Heart right ventricle (tissue), 16 donors: ENCODE measurements around the gene OCEL1. TPM values are rescaled to one million over a fixed set of nuclear protein-coding genes. Genes with fewer than 3 reads are reported as not detected.

Experiments
- ATAC-seq, 8 donors: fragments of 200-7000 bp; cut with Tn5 transposase; one replicate each; pipeline ENCODE4 v1.9.1; 2020; ENCODE audit warnings: mild to moderate bottlenecking in 8 of 8, moderate library complexity in 8 of 8, moderate number of reproducible peaks in 1 of 8
- DNase-seq, 2 donors: peaks; one replicate each; pipeline ENCODE4 v3.0.0-alpha.2; 2020
- H3K27ac ChIP-seq, 10 donors: fragments of 200-600 bp; sonication (generic) in 2 of 10; one replicate each; pipeline versions ENCODE4 v1.5.0 to v1.8.0; 2020 to 2022; ENCODE audit warnings: mild to moderate bottlenecking in 3 of 10
- H3K27me3 ChIP-seq, 7 donors: fragments of 200-600 bp; one replicate each; pipeline ENCODE4 v1.8.0; 2021 to 2022; ENCODE audit warnings: mild to moderate bottlenecking in 2 of 7
- H3K36me3 ChIP-seq, 9 donors: fragments of 200-600 bp; sonication (generic) in 1 of 9; one replicate each; pipeline versions ENCODE4 v1.5.0 to v1.8.0; 2020 to 2022; ENCODE audit warnings: mild to moderate bottlenecking in 2 of 9
- H3K4me1 ChIP-seq, 9 donors: fragments of 200-600 bp; sonication (generic) in 1 of 9; one replicate each; pipeline versions ENCODE4 v1.5.0 to v1.8.0; 2020 to 2022; ENCODE audit warnings: mild to moderate bottlenecking in 4 of 9
- H3K4me3 ChIP-seq, 10 donors: fragments of 200-600 bp; sonication (generic) in 2 of 10; one replicate each; pipeline versions ENCODE4 v1.5.0 to v1.8.0; 2020 to 2022; ENCODE audit warnings: mild to moderate bottlenecking in 7 of 10, moderate library complexity in 2 of 10
- H3K9me3 ChIP-seq, 11 donors: fragments of 200-600 bp in 10 of 11; sonication (generic) in 2 of 11; one replicate each; pipeline versions ENCODE4 v1.5.0 to v1.8.0; 2013 to 2022; ENCODE audit warnings: mild to moderate bottlenecking in 2 of 11, control low read depth in 1 of 11, moderate library complexity in 1 of 11
- WGBS, 2 donors: extraction: QIAGEN DNeasy Blood & Tissue Kit; methylation state at CpG; one replicate each; pipeline ENCODE4 v1.1.7; 2013; ENCODE audit warnings: inconsistent platforms in 1 of 2; 5-methylcytosine and 5-hydroxymethylcytosine counted together
- intact Hi-C, 10 donors: fragments of 100-400 bp; cut with DNase I; formaldehyde crosslinking; loops; one replicate each; pipeline versions ENCODE4 v1.11.1 to v1.14.2; 2022
- polyA plus RNA-seq, 2 donors: library from polyadenylated mRNA; stranded (reverse); fragments of 200-250 nt; gene quantifications; one replicate each; pipeline ENCODE4 v1.2.3, GENCODE V29; 2013
- total RNA-seq, 10 donors: library from RNA; stranded (reverse); fragmentation: NEBNext Ultra II Directional in 3 of 10; extraction: Animal tissue kit (Norgen Biotek cat#: 25700) in 3 of 10; gene quantifications; one replicate each; pipeline versions ENCODE4 v1.2.1 to v1.2.4, GENCODE V29; 2021 to 2023
- TF ChIP-seq, protein P1 (sequence below), 9 donors: fragments of 200-600 bp; sonication (generic) in 2 of 9; IDR thresholded peaks; one replicate each; pipeline versions ENCODE4 v1.5.0 to v1.8.0; 2021 to 2022; ENCODE audit warnings: antibody characterized with exemption in 9 of 9, mild to moderate bottlenecking in 5 of 9, moderate library complexity in 1 of 9
- donor health status: Arrhythmogenic right ventricular cardiomyopathy.
- donor health status: ischemic (EF 13 %, LVEDD 7.1; RV severe dilation, severe dysfunction).
- donor health status: healthy with polysubstance abuse.
- donor health status: DM: no; HTN: yes; CAD: no.
- donor health status: DM: no; HTN: no; CAD: no.
- donor health status: ischemic (EF 25% LVEDD 6.9; RV normal size, moderate dysfunction).
- donor health status: ischemic (EF 25% LVEDD 5.7; RV mildly dilated, moderate dysfunction).
- donor health status: healthy.
- donor health status: DM: yes; HTN: yes; CAD: no.
- donor health status: Ischemic cardiomyopathy.
- donor health status: ischemic (EF 35%, LVEDD 5.7; RV mildly dilated, moderate dysfunction).
- donor health status: nonischemic (EF 11% LVEDD 7.7; RV severe dilation, severe dysfunction).
- donor health status: DM: yes; HTN: yes; CAD: no.
- donor health status: PGD.
- donor health status: ischemic (EF 29% LVEDD 5.4; RV normal size, mild dysfunction).
- donor health status: nonischemic (EF 23%, LVEDD 6.1; RV moderate dilation, normal function).

The OCEL1 gene
- total and polyA plus RNA-seq, 12 donors: 7.2 to 47.4 (median 15.3) TPM

DNA sequence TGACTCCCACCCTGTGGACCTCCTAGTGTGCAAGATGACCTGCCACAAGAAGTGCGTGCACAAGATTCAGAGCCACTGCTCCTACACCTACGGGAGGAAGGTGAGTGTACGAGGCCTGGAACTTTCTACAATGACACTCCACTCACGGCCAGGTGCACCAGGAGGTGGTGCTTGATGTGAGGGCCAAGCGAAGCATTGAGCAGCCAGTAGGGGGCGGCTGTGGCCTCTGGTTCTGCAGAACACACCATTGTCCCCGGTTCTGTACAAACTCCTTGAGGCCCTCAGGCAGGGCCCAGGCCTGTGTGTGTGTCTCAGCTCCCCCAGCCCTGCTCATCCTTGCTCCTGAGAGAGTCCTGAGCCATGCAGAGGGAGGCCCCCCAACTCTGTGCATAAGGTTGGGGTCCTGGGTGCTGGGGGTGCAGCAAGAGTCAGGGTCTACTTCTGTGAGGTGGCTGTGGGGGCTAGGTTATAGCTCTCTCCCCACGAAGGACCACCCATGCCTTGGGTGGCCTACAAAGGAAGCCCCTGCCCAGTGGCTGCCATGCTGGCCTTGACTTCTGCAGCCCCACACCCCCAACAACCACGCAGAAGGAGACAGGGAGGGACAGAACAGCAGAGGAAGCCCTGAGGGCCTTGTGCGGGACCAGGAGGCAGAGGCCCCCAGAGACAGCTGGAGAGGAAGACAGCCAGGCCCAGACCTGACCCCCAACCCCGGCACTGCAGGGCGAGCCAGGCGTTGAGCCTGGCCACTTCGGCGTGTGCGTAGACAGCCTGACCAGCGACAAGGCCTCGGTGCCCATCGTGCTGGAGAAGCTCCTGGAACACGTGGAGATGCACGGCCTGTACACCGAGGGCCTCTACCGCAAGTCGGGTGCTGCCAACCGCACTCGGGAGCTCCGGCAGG, 20.5 kb upstream of the OCEL1 start:
- Histone ChIP-seq H3K9me3 (no peaks in the 10 kb centered on the region), H3K4me3 (no peak overlapping the region), H3K4me1 (no peaks in the 10 kb centered on the region), H3K36me3 (peaks cover 0 to 99% (median 35%) of the 10 kb centered on the region in 9 donors), H3K27ac (no peak overlapping the region), H3K27me3 (no peaks in the 10 kb centered on the region)
- DNase-seq (peak; percentile 37 to 64), ATAC-seq (peak in 7 of 8 donors; percentile 34 to 74 (median 54))
- TF ChIP-seq, protein P1, sequence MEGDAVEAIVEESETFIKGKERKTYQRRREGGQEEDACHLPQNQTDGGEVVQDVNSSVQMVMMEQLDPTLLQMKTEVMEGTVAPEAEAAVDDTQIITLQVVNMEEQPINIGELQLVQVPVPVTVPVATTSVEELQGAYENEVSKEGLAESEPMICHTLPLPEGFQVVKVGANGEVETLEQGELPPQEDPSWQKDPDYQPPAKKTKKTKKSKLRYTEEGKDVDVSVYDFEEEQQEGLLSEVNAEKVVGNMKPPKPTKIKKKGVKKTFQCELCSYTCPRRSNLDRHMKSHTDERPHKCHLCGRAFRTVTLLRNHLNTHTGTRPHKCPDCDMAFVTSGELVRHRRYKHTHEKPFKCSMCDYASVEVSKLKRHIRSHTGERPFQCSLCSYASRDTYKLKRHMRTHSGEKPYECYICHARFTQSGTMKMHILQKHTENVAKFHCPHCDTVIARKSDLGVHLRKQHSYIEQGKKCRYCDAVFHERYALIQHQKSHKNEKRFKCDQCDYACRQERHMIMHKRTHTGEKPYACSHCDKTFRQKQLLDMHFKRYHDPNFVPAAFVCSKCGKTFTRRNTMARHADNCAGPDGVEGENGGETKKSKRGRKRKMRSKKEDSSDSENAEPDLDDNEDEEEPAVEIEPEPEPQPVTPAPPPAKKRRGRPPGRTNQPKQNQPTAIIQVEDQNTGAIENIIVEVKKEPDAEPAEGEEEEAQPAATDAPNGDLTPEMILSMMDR (IDR thresholded peaks at IDR 0.05): peak; percentile 35 to 74 (median 65)
- intact Hi-C loops: loop anchor here in 8 of 10 donors (2.0 to 10.0 kb wide), 3 partner anchors 77 to 79 kb away; partner anchors contain the start of gene ANKLE1 (in 6 of the 8)
- WGBS, 2 donors: 83 to 85% methylated on average over 27 of the region's 27 CpGs

GRCh38 chr19:17206736-17207581, 19.1 kb upstream of the OCEL1 start:
- H3K36me3 ChIP-seq: peaks cover 0 to 99% (median 32%) of the 10 kb centered on the region in 9 donors
- 94 to 96% methylated on average over 25 of the region's 25 CpGs for WGBS, 2 donors
- H3K4me1 ChIP-seq: no peaks in the 10 kb centered on the region
- H3K27me3 ChIP-seq: no peaks in the 10 kb centered on the region
- H3K4me3 ChIP-seq: no peak overlapping the region
- DNase-seq (no peak), ATAC-seq (no peak)
- H3K27ac ChIP-seq: no peak overlapping the region
- H3K9me3 ChIP-seq: no peaks in the 10 kb centered on the region
- intact Hi-C loops: loop anchor here in 6 of 10 donors (5.0 to 10.0 kb wide), 2 partner anchors 75 to 78 kb away; partner anchors contain the start of gene ANKLE1 (in 6 of the 6)
- TF ChIP-seq, protein P1 (IDR thresholded peaks at IDR 0.05): no peak

- WGBS, 2 donors: 74 to 78% methylated on average over 28 of the region's 28 CpGs
- Histone ChIP-seq H3K36me3 (peaks cover 0 to 93% (median 43%) of the 10 kb centered on the region in 9 donors), H3K9me3 (no peaks in the 10 kb centered on the region), H3K4me3 (no peak overlapping the region), H3K4me1 (peaks cover 0 to 1% (median under 1%) of the 10 kb centered on the region in 9 donors), H3K27ac (no peak overlapping the region), H3K27me3 (no peaks in the 10 kb centered on the region)
- DNase-seq (no peak), ATAC-seq (peak in 1 of 8 donors; percentile 22)
- intact Hi-C loops: loop anchor here in 7 of 10 donors (5.0 to 10.0 kb wide), 2 partner anchors 73 to 75 kb away; partner anchors contain the start of gene ANKLE1 (in 7 of the 7)
- TF ChIP-seq, protein P1 (IDR thresholded peaks at IDR 0.05): no peak
Measured at GRCh38 chr19:17209126-17210036, 16.6 kb upstream of the OCEL1 start.
